HG03460 (cell line): ENCODE results near the gene SCCPDH.

Experiments used
- ATAC-seq: cut with Tn5 transposase; IDR thresholded peaks from one replicate; pipeline ENCODE4 v1.9.1; 2021; ENCODE audit not compliant: unreplicated experiment

The SCCPDH gene

GRCh38 chr1:246784621-246785493 lies 60.6 kb downstream of the SCCPDH start:
- peak; percentile 47 for ATAC-seq

GRCh38 chr1:246785494-246786111 lies 61.4 kb downstream of the SCCPDH start:
- no peak for ATAC-seq

GRCh38 chr1:246786606-246787238 lies 62.5 kb downstream of the SCCPDH start:
- no peak for ATAC-seq

GRCh38 chr1:246787781-246788513 lies 63.7 kb downstream of the SCCPDH start:
- ATAC-seq: no peak

DNA sequence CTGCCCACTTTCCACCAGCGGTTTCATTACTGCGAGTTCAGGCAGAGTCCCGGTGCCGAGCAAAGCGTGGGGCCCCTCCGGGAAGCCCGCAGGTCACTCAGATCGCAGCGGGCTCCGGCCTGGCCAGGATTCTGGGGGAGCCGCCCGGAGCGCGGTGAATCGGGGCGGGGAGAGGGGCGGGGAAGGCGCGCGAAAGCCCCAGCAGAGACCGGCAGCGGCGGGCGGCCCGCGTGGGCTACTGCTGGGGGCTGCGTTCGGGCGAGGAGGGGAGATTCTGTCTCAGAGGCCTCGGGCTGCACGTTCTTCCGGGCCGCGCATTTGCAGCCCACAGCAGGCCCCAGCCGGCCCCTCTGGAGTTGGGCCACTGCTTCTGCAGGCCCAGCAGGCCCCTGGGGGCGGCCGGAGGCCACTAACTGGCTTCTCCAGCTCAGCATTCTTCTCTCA lies 64.7 kb downstream of the SCCPDH start:
- no peak for ATAC-seq

DNA sequence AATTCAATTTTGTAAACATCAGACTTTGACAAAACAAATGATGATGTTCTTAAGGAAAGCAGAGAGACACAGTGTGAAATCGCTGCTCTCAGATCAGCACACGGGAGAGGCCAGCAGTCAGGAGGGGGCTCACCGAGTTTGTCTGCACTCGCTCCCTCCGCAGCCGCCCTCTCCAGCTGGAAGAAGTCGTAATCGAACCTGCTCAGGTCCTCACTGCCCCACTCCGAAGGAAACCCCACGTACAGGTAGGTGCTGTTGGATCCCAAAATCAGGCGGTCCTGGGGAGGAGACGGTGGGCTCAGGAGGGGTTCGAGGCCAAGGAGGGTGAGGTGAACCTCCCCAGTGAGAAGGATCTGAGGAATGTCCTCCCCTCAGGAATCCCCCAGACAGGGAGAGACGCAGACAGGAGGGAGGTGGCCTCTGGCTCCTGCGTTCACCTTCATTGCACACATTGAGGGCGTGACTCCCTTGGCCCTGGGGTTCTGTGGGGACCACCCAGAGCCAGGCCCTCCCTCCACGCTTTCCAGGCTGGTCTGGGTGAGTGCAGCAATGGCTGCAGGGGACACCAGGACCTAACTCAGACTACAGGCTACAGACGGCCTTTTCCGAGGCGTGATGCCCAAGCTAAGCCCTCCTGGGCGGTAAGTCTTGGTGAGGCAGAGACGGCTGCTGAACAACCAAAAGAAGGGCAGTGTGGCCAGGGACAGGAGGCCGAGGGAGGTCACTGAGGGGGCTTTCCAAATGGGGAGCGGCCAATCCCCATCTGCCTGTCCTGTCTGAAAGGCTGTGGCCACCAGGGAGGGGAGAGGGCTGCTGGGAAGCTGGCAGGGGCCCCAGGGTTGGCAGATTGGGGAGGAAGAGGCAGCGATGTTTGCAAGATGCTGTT lies 65.5 kb downstream of the SCCPDH start:
- no peak for ATAC-seq

DNA sequence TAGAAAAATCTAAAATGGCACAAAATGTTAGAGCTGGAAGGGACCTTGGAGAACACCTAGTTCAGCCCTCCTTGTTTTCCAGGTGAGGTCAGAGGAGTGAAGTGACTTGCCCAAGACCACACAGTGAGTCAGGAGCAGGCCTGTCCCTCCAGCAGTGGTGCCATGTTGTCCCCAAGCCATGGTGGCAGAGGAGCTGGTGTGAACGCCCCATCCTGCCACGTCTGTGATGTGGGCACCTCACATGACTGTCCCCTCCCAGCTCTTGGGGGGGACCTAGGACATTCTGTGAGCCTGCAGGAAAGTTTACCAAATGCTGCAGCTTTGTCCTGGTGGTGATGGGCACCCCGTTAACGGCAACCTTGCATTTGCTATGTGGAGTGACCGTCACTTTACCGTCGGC lies 66.2 kb downstream of the SCCPDH start:
- no peak for ATAC-seq

- no peak for ATAC-seq
Observed at GRCh38 chr1:246790833-246791232, 66.6 kb downstream of the SCCPDH start.

DNA sequence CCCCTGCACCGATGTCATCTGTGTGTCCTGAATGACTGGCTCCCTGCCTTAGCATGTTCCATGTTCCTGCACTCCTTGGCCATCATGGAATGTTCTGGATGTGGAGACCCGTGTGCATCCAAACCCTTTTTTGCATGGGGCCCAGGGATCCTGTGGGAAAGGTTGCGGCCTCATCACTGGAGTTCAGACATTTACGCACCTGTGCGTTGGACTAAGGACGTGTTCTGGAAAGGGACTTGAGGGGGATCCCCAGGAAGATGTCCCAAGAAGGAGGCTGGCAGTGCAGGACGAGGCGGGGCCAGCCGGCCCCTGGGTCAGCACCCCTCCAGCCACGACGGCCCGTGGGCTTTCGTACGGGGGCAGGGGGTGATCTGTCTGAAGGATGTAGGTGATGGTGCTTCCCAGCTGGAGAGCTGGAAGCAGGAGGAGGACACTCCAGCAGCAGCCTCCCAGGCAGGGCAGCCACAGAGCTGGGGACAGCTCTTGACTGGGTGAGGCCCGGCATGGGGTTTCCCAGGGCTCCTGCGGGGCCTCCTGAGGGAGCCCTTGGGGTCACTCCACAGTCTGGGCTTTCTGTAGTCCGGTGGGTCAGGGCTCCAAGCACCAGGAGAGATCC lies 67.2 kb downstream of the SCCPDH start:
- ATAC-seq: no peak

DNA sequence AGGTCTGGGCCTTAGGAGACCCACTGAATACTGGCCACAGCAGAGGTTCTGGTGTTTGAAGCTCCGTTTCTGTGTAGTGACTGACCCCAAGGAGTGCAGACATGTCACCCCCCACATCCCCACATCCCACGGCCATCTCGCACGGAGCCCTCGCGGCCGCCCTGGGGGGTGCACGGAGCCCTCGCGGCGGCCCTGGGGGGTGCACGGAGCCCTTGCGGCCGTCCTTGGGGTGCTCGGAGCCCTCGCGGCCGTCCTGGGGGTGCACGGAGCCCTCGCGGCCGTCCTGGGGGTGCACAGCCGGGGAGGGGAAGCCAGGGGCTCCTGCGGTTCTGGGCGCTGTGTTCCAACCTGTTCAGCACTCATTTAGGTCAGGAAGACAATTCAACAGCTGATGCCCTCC lies 68.4 kb downstream of the SCCPDH start:
- no peak for ATAC-seq

GRCh38 chr1:246793356-246793896 lies 69.2 kb downstream of the SCCPDH start:
- ATAC-seq: no peak

GRCh38 chr1:246794048-246794827 lies 70.0 kb downstream of the SCCPDH start:
- ATAC-seq: no peak

- ATAC-seq: no peak
Observed at GRCh38 chr1:246794828-246795671, 70.8 kb downstream of the SCCPDH start.

DNA sequence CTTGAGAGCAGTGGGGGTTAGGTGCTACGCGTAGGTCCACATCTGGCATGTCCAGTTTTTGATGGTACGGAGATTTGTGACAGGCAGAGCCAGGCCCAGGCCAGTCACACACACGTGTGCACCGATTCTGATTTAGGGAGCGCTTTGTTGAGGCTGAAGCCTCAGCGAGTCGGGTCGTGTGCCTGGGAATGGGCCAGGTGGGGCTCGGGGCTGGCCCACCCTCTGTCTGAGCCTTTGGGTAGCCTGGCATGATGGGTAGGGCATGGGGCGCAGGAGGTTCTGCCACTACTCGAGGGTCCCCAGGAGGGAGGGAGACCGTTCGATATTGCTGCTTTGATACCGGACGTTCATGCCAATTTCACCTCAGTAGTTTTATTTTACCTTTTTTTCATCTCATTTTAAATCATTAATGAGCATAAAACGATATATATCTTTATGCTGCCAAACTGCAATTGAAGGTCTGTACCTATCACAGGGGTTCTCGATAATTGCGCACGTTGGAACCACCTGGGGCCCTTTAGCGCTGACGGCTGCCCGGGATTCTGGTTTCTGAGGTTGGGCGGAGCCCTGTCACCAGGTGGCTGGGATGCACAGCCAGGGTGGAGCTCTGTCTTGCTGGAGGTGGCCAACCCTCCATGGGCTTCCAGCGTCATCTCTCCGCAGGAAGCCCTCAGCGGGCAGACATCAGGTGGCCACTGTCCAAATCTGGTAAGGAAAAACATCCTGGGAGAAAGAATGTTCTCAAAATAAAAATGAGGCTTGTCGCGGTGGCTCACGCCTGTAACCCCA lies 71.9 kb downstream of the SCCPDH start:
- ATAC-seq: no peak

DNA sequence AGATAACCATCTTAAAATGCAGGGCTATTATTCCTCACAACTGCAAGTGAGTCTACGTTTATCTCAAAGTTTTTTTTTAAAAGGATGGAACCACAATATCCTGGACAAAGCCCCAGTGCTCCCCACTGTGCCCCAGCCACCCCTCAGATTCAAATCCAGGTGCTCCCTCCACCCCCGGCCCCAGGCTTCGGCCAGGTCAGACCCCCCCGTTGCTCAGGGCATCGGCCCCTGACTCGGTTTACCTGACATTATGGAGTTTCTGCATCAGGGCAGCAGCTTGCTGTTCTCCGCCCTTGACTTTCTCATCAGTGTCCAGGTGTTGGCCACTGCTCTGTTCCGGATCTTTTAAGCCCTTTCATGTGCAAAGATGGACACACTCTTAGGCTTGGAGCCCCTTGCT lies 72.9 kb downstream of the SCCPDH start:
- no peak for ATAC-seq

GRCh38 chr1:246797597-246797996 lies 73.4 kb downstream of the SCCPDH start:
- ATAC-seq: no peak

GRCh38 chr1:246798107-246798506 lies 73.9 kb downstream of the SCCPDH start:
- no peak for ATAC-seq
